Esophagus (tissue), 2 donors: ENCODE results near the gene ZIC2. TPM values are rescaled to one million over a fixed set of nuclear protein-coding genes. Genes with fewer than 3 reads are reported as not detected.
"Not testable (repeated sequence)": the region's sequence is repeated elsewhere in the genome, so short reads cannot be mapped to it uniquely, and the experiment has no call there.

Experiments
- H3K27ac ChIP-seq, 2 donors: one replicate each; pipeline ENCODE4 v1.5.1; 2013; ENCODE audit warnings: low read depth in 2 of 2, mild to moderate bottlenecking in 2 of 2, inconsistent platforms in 1 of 2, low read length in 1 of 2, moderate library complexity in 1 of 2
- H3K27me3 ChIP-seq, 2 donors: one replicate each; pipeline ENCODE4 v1.6.1; 2013; ENCODE audit warnings: low read length in 2 of 2, control low read depth in 1 of 2, mild to moderate bottlenecking in 1 of 2; ENCODE audit not compliant: insufficient read depth in 2 of 2, control insufficient read depth in 1 of 2
- H3K36me3 ChIP-seq, 2 donors: one replicate each; pipeline ENCODE4 v1.6.1; 2013; ENCODE audit warnings: low read length in 1 of 2; ENCODE audit not compliant: control insufficient read depth in 2 of 2, insufficient read depth in 2 of 2
- H3K4me1 ChIP-seq, 2 donors: one replicate each; pipeline ENCODE4 v1.6.1; 2013; ENCODE audit warnings: low read length in 1 of 2; ENCODE audit not compliant: control insufficient read depth in 2 of 2, insufficient read depth in 2 of 2
- H3K4me3 ChIP-seq, 2 donors: one replicate each; pipeline ENCODE4 v1.5.1; 2013; ENCODE audit warnings: low read length in 2 of 2, mild to moderate bottlenecking in 2 of 2, low read depth in 1 of 2, moderate library complexity in 1 of 2
- H3K9me3 ChIP-seq, 2 donors: one replicate each; pipeline ENCODE4 v1.6.1; 2013; ENCODE audit warnings: mild to moderate bottlenecking in 2 of 2, low read depth in 1 of 2, low read length in 1 of 2, moderate library complexity in 1 of 2; ENCODE audit not compliant: control insufficient read depth in 2 of 2, insufficient read depth in 1 of 2
- WGBS, 2 donors: extraction: QIAGEN DNeasy Blood & Tissue Kit; methylation state at CpG; one replicate each; pipeline ENCODE4 v1.1.7; 2013; 5-methylcytosine and 5-hydroxymethylcytosine counted together
- polyA plus RNA-seq, 2 donors: library from polyadenylated mRNA; stranded (reverse); fragments of 200-250 nt; gene quantifications; one replicate each; pipeline ENCODE4 v1.2.3, GENCODE V29; 2013
- donor health status: healthy with polysubstance abuse.
- donor health status: Bipolar disorder and iron deficiency.

The ZIC2 gene
- polyA plus RNA-seq, 2 donors, result 0.04 to 0.11 TPM

- Histone ChIP-seq H3K4me3 (no peak overlapping the region), H3K36me3 (no peaks in the 10 kb centered on the region), H3K27me3 (no peaks in the 10 kb centered on the region), H3K4me1 (no peaks in the 10 kb centered on the region), H3K27ac (no peak overlapping the region), H3K9me3 (no peaks in the 10 kb centered on the region)
- WGBS, 2 donors, result 91 to 96% methylated on average over 1 of the region's 1 CpG
Measured at GRCh38 chr13:100029933-100030332, 48.3 kb downstream of the ZIC2 start.

- H3K4me1 ChIP-seq, H3K27me3 ChIP-seq: not testable (repeated sequence)
- WGBS, 2 donors, result 95 to 96% methylated on average over 9 of the region's 9 CpGs
Measured at GRCh38 chr13:100032642-100033041, 51.1 kb downstream of the ZIC2 start.

GRCh38 chr13:100035936-100036335 is 54.4 kb downstream of the ZIC2 start:
- H3K4me1 ChIP-seq, result no peaks in the 10 kb centered on the region
- H3K9me3 ChIP-seq, result no peaks in the 10 kb centered on the region
- no peaks in the 10 kb centered on the region for H3K27me3 ChIP-seq
- H3K36me3 ChIP-seq, result no peaks in the 10 kb centered on the region
- 95 to 98% methylated on average over 1 of the region's 1 CpG for WGBS, 2 donors
- H3K27ac ChIP-seq, result no peak overlapping the region
- no peak overlapping the region for H3K4me3 ChIP-seq

More at GRCh38 chr13:100032642-100033041, 51.1 kb downstream of the ZIC2 start:
- not testable (repeated sequence) for H3K9me3 ChIP-seq, H3K4me3 ChIP-seq, H3K36me3 ChIP-seq, H3K27ac ChIP-seq

Other genes starting within 250 kb of the ZIC2 start
- not detected for gene ZIC5, start 10.0 kb upstream of the ZIC2 start, polyA plus RNA-seq
- gene PCCA, start 107.3 kb downstream of the ZIC2 start, polyA plus RNA-seq, result 10 to 100 TPM; 11.1 to 15.2 TPM